ENCODE measurements around the gene DLX2.
A peak's percentile ranks its signal among the peaks of the same experiment; 100 is the strongest.

GRCh38 chr2:172080641-172081220 is 22.0 kb downstream of the DLX2 start:
- TF ChIP-seq, protein P1, sequence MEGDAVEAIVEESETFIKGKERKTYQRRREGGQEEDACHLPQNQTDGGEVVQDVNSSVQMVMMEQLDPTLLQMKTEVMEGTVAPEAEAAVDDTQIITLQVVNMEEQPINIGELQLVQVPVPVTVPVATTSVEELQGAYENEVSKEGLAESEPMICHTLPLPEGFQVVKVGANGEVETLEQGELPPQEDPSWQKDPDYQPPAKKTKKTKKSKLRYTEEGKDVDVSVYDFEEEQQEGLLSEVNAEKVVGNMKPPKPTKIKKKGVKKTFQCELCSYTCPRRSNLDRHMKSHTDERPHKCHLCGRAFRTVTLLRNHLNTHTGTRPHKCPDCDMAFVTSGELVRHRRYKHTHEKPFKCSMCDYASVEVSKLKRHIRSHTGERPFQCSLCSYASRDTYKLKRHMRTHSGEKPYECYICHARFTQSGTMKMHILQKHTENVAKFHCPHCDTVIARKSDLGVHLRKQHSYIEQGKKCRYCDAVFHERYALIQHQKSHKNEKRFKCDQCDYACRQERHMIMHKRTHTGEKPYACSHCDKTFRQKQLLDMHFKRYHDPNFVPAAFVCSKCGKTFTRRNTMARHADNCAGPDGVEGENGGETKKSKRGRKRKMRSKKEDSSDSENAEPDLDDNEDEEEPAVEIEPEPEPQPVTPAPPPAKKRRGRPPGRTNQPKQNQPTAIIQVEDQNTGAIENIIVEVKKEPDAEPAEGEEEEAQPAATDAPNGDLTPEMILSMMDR (IDR thresholded peaks at IDR 0.05), result no peak
- TF ChIP-seq EZH2 (IDR thresholded peaks at IDR 0.05) (peak; percentile 42), EZH2phosphoT487 (IDR thresholded peaks at IDR 0.05) (peak; percentile 23)
